Measurements from ENCODE around the gene TMEM184A. TPM values are rescaled to one million over a fixed set of nuclear protein-coding genes. Genes with fewer than 3 reads are reported as not detected.

Gene TMEM184A
- total and polyA plus RNA-seq, 10 of the 15 experiments (the other 5 are each of a cell fraction or from before 2014, with no cell fraction given) = 0.04 to 0.15 TPM; not detected in 8

DNA sequence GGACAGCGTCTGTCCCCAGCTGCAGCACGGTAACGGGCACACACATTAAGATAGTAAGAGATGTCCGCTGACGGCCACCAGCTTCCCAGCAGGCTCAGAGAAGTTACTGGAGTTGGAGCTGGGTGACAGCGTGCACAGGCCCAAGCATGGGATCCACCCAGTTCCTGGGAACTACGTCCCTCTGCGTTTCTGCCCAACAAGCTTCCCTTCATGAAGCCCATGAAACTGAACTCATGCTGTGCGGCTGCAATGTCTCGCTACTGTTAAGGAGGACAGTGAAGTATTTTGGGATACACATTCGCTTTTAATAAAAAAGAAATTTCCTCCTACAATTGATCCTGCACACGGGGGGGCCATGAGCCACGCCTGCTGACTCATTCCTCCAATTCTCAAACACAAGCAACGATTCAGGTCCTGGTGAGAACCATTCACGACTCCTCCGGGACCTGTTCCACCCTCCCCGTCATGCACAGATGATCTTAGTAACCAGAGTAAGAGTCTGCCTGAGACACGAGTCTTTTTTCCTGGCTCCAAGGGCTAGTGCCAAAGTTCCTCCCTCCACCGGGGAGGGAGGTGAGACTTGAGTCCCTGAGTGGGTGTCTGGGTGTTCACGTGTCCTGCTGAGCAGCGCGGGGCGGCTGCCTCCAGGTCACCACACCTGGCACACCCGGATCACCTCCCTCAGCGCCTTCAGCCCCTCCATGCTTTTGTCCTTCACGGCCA, 11.2 kb upstream of the TMEM184A start:
- no peaks in the 10 kb centered on the region for H3K9me3 ChIP-seq (replicated peaks; ENCODE audit: control insufficient read depth, insufficient read depth, low read length)
- ChIA-PET SMC1A (ENCODE audit: uncharacterized antibody, unreplicated experiment) (no interaction called here), CTCF (interaction anchor here (0.5 kb wide), 1 partner anchor 12 kb away, joined by 3 read pairs; no protein-coding TSS in a partner anchor), RAD21 (ENCODE audit: unreplicated experiment) (no interaction called here), POLR2A (no interaction called here)
- DNase-seq (ENCODE audit: low read depth, low spot score) (no peak), FAIRE-seq (no peak), ATAC-seq (no peak)
- H3K79me2 ChIP-seq (ENCODE audit: control insufficient read depth, insufficient read depth, low read length) = peaks cover 15% of the 10 kb centered on the region
- in situ Hi-C loops (cut with MboI) = no loop called here
- H2AFZ ChIP-seq (ENCODE audit: control insufficient read depth, low read depth, low read length) = no peak overlapping the region
- H3K36me3 ChIP-seq (ENCODE audit: control insufficient read depth in 2 of 2, insufficient read depth in 2 of 2, low read length in 1 of 2) = peaks cover 4 to 8% of the 10 kb centered on the region in 2 experiments; a peak in 3 of 4 replicates
- no peak for TF ChIP-seq SMAD5 (IDR thresholded peaks at IDR 0.05; ENCODE audit: low read depth)
- TF ChIP-seq RUNX3 (IDR thresholded peaks at IDR 0.05; ENCODE audit: low read length) = no peak
- no peak for TF ChIP-seq RCOR1 (conservative IDR thresholded peaks at IDR 0.05; ENCODE audit: low read depth, low read length)
- TF ChIP-seq YY1 (IDR thresholded peaks at IDR 0.05; ENCODE audit: low read depth, low read length) = no peak
- TF ChIP-seq, protein P1, sequence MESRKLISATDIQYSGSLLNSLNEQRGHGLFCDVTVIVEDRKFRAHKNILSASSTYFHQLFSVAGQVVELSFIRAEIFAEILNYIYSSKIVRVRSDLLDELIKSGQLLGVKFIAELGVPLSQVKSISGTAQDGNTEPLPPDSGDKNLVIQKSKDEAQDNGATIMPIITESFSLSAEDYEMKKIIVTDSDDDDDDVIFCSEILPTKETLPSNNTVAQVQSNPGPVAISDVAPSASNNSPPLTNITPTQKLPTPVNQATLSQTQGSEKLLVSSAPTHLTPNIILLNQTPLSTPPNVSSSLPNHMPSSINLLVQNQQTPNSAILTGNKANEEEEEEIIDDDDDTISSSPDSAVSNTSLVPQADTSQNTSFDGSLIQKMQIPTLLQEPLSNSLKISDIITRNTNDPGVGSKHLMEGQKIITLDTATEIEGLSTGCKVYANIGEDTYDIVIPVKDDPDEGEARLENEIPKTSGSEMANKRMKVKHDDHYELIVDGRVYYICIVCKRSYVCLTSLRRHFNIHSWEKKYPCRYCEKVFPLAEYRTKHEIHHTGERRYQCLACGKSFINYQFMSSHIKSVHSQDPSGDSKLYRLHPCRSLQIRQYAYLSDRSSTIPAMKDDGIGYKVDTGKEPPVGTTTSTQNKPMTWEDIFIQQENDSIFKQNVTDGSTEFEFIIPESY (IDR thresholded peaks at IDR 0.05) = no peak
- H3K4me1 ChIP-seq (ENCODE audit: control insufficient read depth, insufficient read depth, low read length) = no peaks in the 10 kb centered on the region; the same call in 1 of the 2 replicates
- no peak overlapping the region for H3K9ac ChIP-seq (ENCODE audit: control insufficient read depth, insufficient read depth, low read length)
- no peak overlapping the region for H3K27ac ChIP-seq (ENCODE audit: control insufficient read depth, insufficient read depth)
- no TSS peak for BruUV-seq (replicated peaks)
- no peak overlapping the region for H3K4me2 ChIP-seq (ENCODE audit: control insufficient read depth, insufficient read depth)
- intact Hi-C loops (cut with micrococcal nuclease; ENCODE audit: unreplicated experiment) = loop anchor here (5.0 kb wide), 1 partner anchor 65 kb away; the partner anchor contains the start of gene INTS1
- H4K20me1 ChIP-seq (ENCODE audit: control insufficient read depth, insufficient read depth) = no peaks in the 10 kb centered on the region
- no peaks in the 10 kb centered on the region for H3K27me3 ChIP-seq (replicated peaks in 1 of 2; ENCODE audit: control insufficient read depth in 2 of 2, insufficient read depth in 2 of 2, low read length in 1 of 2)
- H3K4me3 ChIP-seq = no peak overlapping the region
- WGBS (ENCODE audit: insufficient coverage, insufficient replicate concordance, low lambda C conversion rate, missing lambda C conversion rate) = 68% methylated on average over 25 of the region's 26 CpGs

All from GM12878 (cell line).